LNCAP (cell line): ENCODE results near the gene PODXL.
A peak's percentile ranks its signal among the peaks of the same experiment; 100 is the strongest.

Source experiments
- TF ChIP-seq, protein P1 (sequence below): fragments of 450-650 bp; IDR thresholded peaks from 2 replicates; pipeline ENCODE4 v1.5.1; 2017; ENCODE audit warnings: mild to moderate bottlenecking

The PODXL gene

GRCh38 chr7:131553931-131554330, 2.5 kb downstream of the PODXL start:
- TF ChIP-seq, protein P1, sequence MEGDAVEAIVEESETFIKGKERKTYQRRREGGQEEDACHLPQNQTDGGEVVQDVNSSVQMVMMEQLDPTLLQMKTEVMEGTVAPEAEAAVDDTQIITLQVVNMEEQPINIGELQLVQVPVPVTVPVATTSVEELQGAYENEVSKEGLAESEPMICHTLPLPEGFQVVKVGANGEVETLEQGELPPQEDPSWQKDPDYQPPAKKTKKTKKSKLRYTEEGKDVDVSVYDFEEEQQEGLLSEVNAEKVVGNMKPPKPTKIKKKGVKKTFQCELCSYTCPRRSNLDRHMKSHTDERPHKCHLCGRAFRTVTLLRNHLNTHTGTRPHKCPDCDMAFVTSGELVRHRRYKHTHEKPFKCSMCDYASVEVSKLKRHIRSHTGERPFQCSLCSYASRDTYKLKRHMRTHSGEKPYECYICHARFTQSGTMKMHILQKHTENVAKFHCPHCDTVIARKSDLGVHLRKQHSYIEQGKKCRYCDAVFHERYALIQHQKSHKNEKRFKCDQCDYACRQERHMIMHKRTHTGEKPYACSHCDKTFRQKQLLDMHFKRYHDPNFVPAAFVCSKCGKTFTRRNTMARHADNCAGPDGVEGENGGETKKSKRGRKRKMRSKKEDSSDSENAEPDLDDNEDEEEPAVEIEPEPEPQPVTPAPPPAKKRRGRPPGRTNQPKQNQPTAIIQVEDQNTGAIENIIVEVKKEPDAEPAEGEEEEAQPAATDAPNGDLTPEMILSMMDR = no peak

GRCh38 chr7:131552053-131552452, 4.4 kb downstream of the PODXL start:
- TF ChIP-seq, protein P1 = no peak

DNA sequence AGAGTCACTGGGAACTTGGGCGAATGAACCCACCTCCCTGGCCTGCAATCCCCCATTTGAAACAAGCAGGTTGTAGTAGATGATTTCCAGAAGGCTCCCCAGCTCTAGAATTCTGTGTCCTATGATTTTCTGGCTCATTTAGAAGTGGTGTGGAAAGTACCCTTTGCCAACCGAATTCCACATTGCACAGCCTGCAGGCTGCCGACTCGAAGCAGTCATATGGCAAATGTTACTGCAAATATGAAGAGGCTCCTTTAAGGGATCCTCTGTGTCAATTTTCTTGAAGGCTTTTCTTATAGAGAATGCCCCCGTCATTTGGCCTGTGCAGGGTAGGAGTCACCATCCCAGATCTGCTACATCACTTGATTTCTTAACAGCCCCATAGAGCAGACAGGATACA, 5.6 kb downstream of the PODXL start:
- TF ChIP-seq, protein P1 = no peak

GRCh38 chr7:131548371-131548770, 8.1 kb downstream of the PODXL start:
- TF ChIP-seq, protein P1 = no peak

GRCh38 chr7:131547589-131547988, 8.8 kb downstream of the PODXL start:
- TF ChIP-seq, protein P1 = no peak

DNA sequence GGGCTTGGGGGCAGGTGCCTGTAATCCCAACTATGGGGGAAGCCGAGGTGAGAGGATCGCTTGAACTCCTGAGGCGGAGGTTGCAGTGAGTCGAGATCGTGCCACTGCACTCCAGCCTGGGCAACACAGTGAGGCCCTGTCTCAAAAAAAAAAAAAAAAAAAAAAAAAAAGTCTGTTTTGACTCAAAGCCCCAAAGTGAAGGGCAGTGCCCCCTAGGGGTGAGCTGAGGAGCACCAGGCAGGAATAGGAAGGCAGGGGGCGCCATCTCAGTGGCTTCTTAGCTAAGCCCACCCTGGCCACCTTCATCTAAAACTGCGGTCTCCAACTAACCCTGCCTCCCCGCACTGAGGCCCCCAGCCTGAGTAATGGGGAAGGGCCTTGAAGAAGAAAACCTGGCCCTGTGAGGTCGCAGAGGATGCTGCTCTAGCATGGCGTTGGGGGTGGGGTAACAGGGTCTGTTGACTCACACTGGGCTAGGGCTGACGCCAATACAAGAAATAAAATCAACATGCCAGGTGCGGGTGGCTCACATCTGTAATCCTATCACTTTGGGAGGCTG, 9.8 kb downstream of the PODXL start:
- TF ChIP-seq, protein P1 = peak; percentile 61

- TF ChIP-seq, protein P1 = no peak
Measured at GRCh38 chr7:131546126-131546525, 10.3 kb downstream of the PODXL start.
